Measurements from ENCODE around the gene FRS3. TPM values are rescaled to one million over a fixed set of nuclear protein-coding genes. Genes with fewer than 3 reads are reported as not detected.

Gene FRS3
- total RNA-seq, 2 experiments from 2014 or later: 5.6 to 8.7 TPM

DNA sequence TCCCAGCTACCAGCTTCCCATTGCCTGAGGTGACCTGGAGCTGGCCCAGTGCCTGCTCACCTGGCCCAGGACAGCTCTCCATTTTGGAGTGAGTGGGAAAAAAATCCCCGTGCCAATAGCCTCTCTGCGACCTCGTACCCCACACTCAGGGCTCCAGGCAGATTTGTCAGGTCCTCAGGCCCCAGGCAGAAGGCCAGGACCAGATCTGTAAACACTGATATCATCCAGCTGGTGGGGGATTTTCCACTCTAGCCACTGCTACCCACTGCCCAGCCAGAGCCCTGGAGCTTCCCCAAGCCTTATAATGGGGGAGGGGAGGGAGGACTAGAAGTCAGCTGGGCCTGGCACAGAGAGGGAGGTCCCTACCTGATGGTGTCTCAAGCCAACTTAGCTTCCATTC lies 31.2 kb downstream of the FRS3 start:
- intact Hi-C loops (cut with micrococcal nuclease; ENCODE audit: unreplicated experiment): no loop called here
- no peak overlapping the region for H2AFZ ChIP-seq (ENCODE audit: low read length)
- H4K20me1 ChIP-seq (ENCODE audit: insufficient read depth, low read length): no peaks in the 10 kb centered on the region
- no peak overlapping the region for H3K27ac ChIP-seq (ENCODE audit: low read depth, low read length, poor library complexity, severe bottlenecking)
- DNase-seq (ENCODE audit: low spot score): no peak
- CTCF ChIA-PET (ENCODE audit: unreplicated experiment): no interaction called here
- no peaks in the 10 kb centered on the region for H3K9me3 ChIP-seq (ENCODE audit: low read length)
- no peak for TF ChIP-seq EZH2phosphoT487 (IDR thresholded peaks at IDR 0.05; ENCODE audit: borderline replicate concordance, low read depth, low read length)
- TF ChIP-seq, protein P1, sequence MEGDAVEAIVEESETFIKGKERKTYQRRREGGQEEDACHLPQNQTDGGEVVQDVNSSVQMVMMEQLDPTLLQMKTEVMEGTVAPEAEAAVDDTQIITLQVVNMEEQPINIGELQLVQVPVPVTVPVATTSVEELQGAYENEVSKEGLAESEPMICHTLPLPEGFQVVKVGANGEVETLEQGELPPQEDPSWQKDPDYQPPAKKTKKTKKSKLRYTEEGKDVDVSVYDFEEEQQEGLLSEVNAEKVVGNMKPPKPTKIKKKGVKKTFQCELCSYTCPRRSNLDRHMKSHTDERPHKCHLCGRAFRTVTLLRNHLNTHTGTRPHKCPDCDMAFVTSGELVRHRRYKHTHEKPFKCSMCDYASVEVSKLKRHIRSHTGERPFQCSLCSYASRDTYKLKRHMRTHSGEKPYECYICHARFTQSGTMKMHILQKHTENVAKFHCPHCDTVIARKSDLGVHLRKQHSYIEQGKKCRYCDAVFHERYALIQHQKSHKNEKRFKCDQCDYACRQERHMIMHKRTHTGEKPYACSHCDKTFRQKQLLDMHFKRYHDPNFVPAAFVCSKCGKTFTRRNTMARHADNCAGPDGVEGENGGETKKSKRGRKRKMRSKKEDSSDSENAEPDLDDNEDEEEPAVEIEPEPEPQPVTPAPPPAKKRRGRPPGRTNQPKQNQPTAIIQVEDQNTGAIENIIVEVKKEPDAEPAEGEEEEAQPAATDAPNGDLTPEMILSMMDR (conservative IDR thresholded peaks at IDR 0.05; ENCODE audit: low read length): no peak
- H3K4me1 ChIP-seq (ENCODE audit: insufficient read depth, low read length, poor library complexity, severe bottlenecking): no peaks in the 10 kb centered on the region
- H3K4me3 ChIP-seq (ENCODE audit: low read depth, low read length, poor library complexity, severe bottlenecking): no peak overlapping the region
- no peak overlapping the region for H3K4me2 ChIP-seq (ENCODE audit: low read length)
- H3K36me3 ChIP-seq (ENCODE audit: insufficient read depth, low read length): no peaks in the 10 kb centered on the region
- no TSS peak for BruUV-seq (replicated peaks)
- POLR2A ChIA-PET: interaction anchor here (1.2 kb wide), 1 partner anchor 20 kb away, joined by 3 read pairs; no protein-coding TSS in a partner anchor
- H3K9me2 ChIP-seq (ENCODE audit: insufficient read depth, low read length): no peaks in the 10 kb centered on the region
- no peaks in the 10 kb centered on the region for H3K79me2 ChIP-seq (ENCODE audit: insufficient read depth, low read depth, low read length)

- TF ChIP-seq, protein P1 (conservative IDR thresholded peaks at IDR 0.05; ENCODE audit: low read length): no peak
- no peak for TF ChIP-seq EZH2phosphoT487 (IDR thresholded peaks at IDR 0.05; ENCODE audit: borderline replicate concordance, low read depth, low read length)
- intact Hi-C loops (cut with micrococcal nuclease; ENCODE audit: unreplicated experiment): no loop called here
- Histone ChIP-seq H3K9me2 (ENCODE audit: insufficient read depth, low read length) (no peaks in the 10 kb centered on the region), H4K20me1 (ENCODE audit: insufficient read depth, low read length) (no peaks in the 10 kb centered on the region), H2AFZ (ENCODE audit: low read length) (no peak overlapping the region), H3K9me3 (ENCODE audit: low read length) (no peaks in the 10 kb centered on the region), H3K27ac (ENCODE audit: low read depth, low read length, poor library complexity, severe bottlenecking) (no peak overlapping the region), H3K79me2 (ENCODE audit: insufficient read depth, low read depth, low read length) (no peaks in the 10 kb centered on the region), H3K36me3 (ENCODE audit: insufficient read depth, low read length) (no peaks in the 10 kb centered on the region), H3K4me1 (ENCODE audit: insufficient read depth, low read length, poor library complexity, severe bottlenecking) (no peaks in the 10 kb centered on the region), H3K4me3 (ENCODE audit: low read depth, low read length, poor library complexity, severe bottlenecking) (no peak overlapping the region), H3K4me2 (ENCODE audit: low read length) (no peak overlapping the region)
- ChIA-PET POLR2A (interaction anchor here (1.2 kb wide), 1 partner anchor 21 kb away, joined by 3 read pairs; no protein-coding TSS in a partner anchor), CTCF (ENCODE audit: unreplicated experiment) (no interaction called here)
- BruUV-seq (replicated peaks): no TSS peak
- no peak for DNase-seq (ENCODE audit: low spot score)
Measured at GRCh38 chr6:41748102-41748477, 31.6 kb downstream of the FRS3 start.

DNA sequence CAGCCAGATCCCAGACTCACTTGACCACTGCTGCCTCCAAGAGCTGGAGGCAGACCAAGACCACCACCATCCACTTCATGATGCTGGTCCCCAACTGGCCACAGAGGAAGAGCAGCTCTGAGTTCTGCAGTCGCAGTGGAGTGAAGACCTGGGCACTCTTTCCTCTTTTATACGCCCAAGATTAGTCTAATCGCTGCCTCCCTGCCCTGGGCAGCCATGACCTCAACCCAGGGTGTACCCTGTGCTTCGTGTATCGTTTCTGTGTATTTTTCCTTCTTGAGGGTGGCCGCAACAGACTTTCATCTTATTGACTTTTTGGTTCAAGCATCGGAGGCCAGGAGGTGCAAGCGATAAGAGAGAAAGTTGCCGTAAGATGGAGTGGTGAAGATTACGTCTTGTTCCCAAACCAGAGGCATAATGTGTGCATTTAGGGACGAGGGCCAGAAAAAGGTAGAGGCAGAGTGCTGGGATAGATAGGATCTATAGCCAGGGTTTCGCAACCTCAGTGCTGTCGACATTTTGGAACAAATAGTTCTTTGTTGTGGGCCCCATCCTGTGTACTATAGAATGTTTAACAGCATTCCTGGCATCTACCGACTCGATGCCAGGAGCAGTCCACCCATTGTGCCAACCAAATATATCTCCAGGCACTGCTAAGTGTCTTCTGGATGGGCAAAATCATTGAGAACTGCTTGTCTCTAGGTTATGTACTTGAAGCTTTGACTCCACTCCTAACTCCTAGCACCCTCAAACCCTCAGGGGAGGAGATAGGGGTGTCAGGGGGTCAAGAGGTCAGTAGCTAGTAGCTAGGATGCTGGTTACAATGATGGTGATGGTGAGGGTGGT lies 32.2 kb downstream of the FRS3 start, which contains the start of gene PGC:
TSS of gene PGC (minus strand) at position 142 of the 846 bp plus-strand sequence. CDS start at position 79, 63 bp downstream.
- Histone ChIP-seq H4K20me1 (ENCODE audit: insufficient read depth, low read length) (no peaks in the 10 kb centered on the region), H3K4me3 (ENCODE audit: low read depth, low read length, poor library complexity, severe bottlenecking) (no peak within 1 kb of the TSS), H3K27ac (ENCODE audit: low read depth, low read length, poor library complexity, severe bottlenecking) (no peak within 1 kb of the TSS), H3K9me3 (ENCODE audit: low read length) (no peaks in the 10 kb centered on the region), H3K79me2 (ENCODE audit: insufficient read depth, low read depth, low read length) (no peaks in the 10 kb centered on the region), H3K36me3 (ENCODE audit: insufficient read depth, low read length) (no peaks in the 10 kb centered on the region), H3K9me2 (ENCODE audit: insufficient read depth, low read length) (no peaks in the 10 kb centered on the region), H3K4me2 (ENCODE audit: low read length) (no peak within 1 kb of the TSS), H3K4me1 (ENCODE audit: insufficient read depth, low read length, poor library complexity, severe bottlenecking) (no peaks in the 10 kb centered on the region), H2AFZ (ENCODE audit: low read length) (no peak within 1 kb of the TSS)
- intact Hi-C loops (cut with micrococcal nuclease; ENCODE audit: unreplicated experiment): no loop called here
- ChIA-PET POLR2A (interaction anchor here (1.2 kb wide), 1 partner anchor 21 kb away, joined by 3 read pairs; no protein-coding TSS in a partner anchor), CTCF (ENCODE audit: unreplicated experiment) (interaction anchor here (0.5 kb wide), 1 partner anchor 420 kb away, joined by 3 read pairs; no protein-coding TSS in a partner anchor)
- TF ChIP-seq, protein P1 (conservative IDR thresholded peaks at IDR 0.05; ENCODE audit: low read length): no peak
- TF ChIP-seq EZH2phosphoT487 (IDR thresholded peaks at IDR 0.05; ENCODE audit: borderline replicate concordance, low read depth, low read length): no peak
- no peak for DNase-seq (ENCODE audit: low spot score)
- no TSS peak for BruUV-seq (replicated peaks)
